ENCODE measurements around the gene GABPA. TPM values are rescaled to one million over a fixed set of nuclear protein-coding genes. Genes with fewer than 3 reads are reported as not detected.

The GABPA gene
- polyA plus RNA-seq, 3 donors, result 7.1 to 20.1 (median 12.9) TPM

GRCh38 chr21:25807191-25807590 is 72.4 kb downstream of the GABPA start:
- Mint-ChIP-seq H3K4me3 (no peak overlapping the region), H3K9me3 (peaks cover 0 to 2% (median 0%) of the 10 kb centered on the region in 7 donors), H3K27ac (no peak overlapping the region), H3K4me1 (no peaks in the 10 kb centered on the region), H3K27me3 (ENCODE audit: low read depth in 3 of 3) (peaks cover 0 to 7% (median 0%) of the 10 kb centered on the region in 3 donors), H3K36me3 (no peaks in the 10 kb centered on the region)
- Histone ChIP-seq H3K27ac (ENCODE audit: low read depth in 1 of 2, low read length in 2 of 2) (no peak overlapping the region), H2AFZ (ENCODE audit: insufficient read depth, low read depth, low read length, poor library complexity, severe bottlenecking) (no peak overlapping the region), H3K36me3 (replicated peaks in 1 of 2; ENCODE audit: control insufficient read depth in 1 of 2, insufficient read depth in 2 of 2, low read length in 2 of 2) (no peaks in the 10 kb centered on the region), H4K20me1 (ENCODE audit: insufficient read depth, low read length) (no peaks in the 10 kb centered on the region), H3K27me3 (ENCODE audit: control insufficient read depth in 2 of 2, insufficient read depth in 2 of 2, low read length in 2 of 2) (no peaks in the 10 kb centered on the region), H3K4me2 (replicated peaks; ENCODE audit: extremely low read depth, low read length, poor library complexity, severe bottlenecking) (no peak overlapping the region), H3K79me2 (ENCODE audit: insufficient read depth, low read length) (no peaks in the 10 kb centered on the region), H3K9ac (ENCODE audit: insufficient read depth, low read length, poor library complexity, severe bottlenecking) (no peak overlapping the region), H3K4me3 (replicated peaks in 1 of 3; ENCODE audit: low read depth in 2 of 3, low read length in 3 of 3) (no peak overlapping the region), H3K9me3 (replicated peaks in 1 of 2; ENCODE audit: control insufficient read depth in 1 of 2, insufficient read depth in 1 of 2, low read length in 2 of 2) (no peaks in the 10 kb centered on the region), H3K4me1 (ENCODE audit: control insufficient read depth in 1 of 2, insufficient read depth in 2 of 2, low read length in 2 of 2) (no peaks in the 10 kb centered on the region)
- no CpG with 5 or more reads among the region's 6 CpGs for WGBS (ENCODE audit: insufficient coverage)
- intact Hi-C loops (cut with micrococcal nuclease), result no loop called here
- no peak for TF ChIP-seq CTCF (IDR thresholded peaks at IDR 0.05)
- no peak for DNase-seq

- Mint-ChIP-seq H3K27ac (no peak overlapping the region), H3K27me3 (ENCODE audit: low read depth in 3 of 3) (peaks cover 0 to 3% (median 0%) of the 10 kb centered on the region in 3 donors), H3K9me3 (peaks cover 0 to 2% (median 0%) of the 10 kb centered on the region in 7 donors), H3K4me3 (no peak overlapping the region), H3K36me3 (no peaks in the 10 kb centered on the region), H3K4me1 (no peaks in the 10 kb centered on the region)
- no peaks in the 10 kb centered on the region for H3K36me3 ChIP-seq (replicated peaks in 1 of 2; ENCODE audit: control insufficient read depth in 1 of 2, insufficient read depth in 2 of 2, low read length in 2 of 2)
- intact Hi-C loops (cut with micrococcal nuclease), result no loop called here
- no peaks in the 10 kb centered on the region for H3K4me1 ChIP-seq (ENCODE audit: control insufficient read depth in 1 of 2, insufficient read depth in 2 of 2, low read length in 2 of 2)
- no peak overlapping the region for H2AFZ ChIP-seq (ENCODE audit: insufficient read depth, low read depth, low read length, poor library complexity, severe bottlenecking)
- H3K27ac ChIP-seq (ENCODE audit: low read depth in 1 of 2, low read length in 2 of 2), result no peak overlapping the region
- H3K79me2 ChIP-seq (ENCODE audit: insufficient read depth, low read length), result no peaks in the 10 kb centered on the region
- H3K27me3 ChIP-seq (ENCODE audit: control insufficient read depth in 2 of 2, insufficient read depth in 2 of 2, low read length in 2 of 2), result no peaks in the 10 kb centered on the region
- no peak for TF ChIP-seq CTCF (IDR thresholded peaks at IDR 0.05)
- H3K4me3 ChIP-seq (replicated peaks in 1 of 3; ENCODE audit: low read depth in 2 of 3, low read length in 3 of 3), result no peak overlapping the region
- H4K20me1 ChIP-seq (ENCODE audit: insufficient read depth, low read length), result no peaks in the 10 kb centered on the region
- DNase-seq, result no peak
- H3K9ac ChIP-seq (ENCODE audit: insufficient read depth, low read length, poor library complexity, severe bottlenecking), result no peak overlapping the region
- no peaks in the 10 kb centered on the region for H3K9me3 ChIP-seq (replicated peaks in 1 of 2; ENCODE audit: control insufficient read depth in 1 of 2, insufficient read depth in 1 of 2, low read length in 2 of 2)
- H3K4me2 ChIP-seq (replicated peaks; ENCODE audit: extremely low read depth, low read length, poor library complexity, severe bottlenecking), result no peak overlapping the region
Observed at GRCh38 chr21:25809013-25809412, 74.2 kb downstream of the GABPA start.

All from CD14-positive monocyte (primary cell).